Measurements from ENCODE around the gene LRRC47. TPM values are rescaled to one million over a fixed set of nuclear protein-coding genes. Genes with fewer than 3 reads are reported as not detected.

Gene LRRC47
- polyA plus RNA-seq, 1 donor, result 65.1 TPM

DNA sequence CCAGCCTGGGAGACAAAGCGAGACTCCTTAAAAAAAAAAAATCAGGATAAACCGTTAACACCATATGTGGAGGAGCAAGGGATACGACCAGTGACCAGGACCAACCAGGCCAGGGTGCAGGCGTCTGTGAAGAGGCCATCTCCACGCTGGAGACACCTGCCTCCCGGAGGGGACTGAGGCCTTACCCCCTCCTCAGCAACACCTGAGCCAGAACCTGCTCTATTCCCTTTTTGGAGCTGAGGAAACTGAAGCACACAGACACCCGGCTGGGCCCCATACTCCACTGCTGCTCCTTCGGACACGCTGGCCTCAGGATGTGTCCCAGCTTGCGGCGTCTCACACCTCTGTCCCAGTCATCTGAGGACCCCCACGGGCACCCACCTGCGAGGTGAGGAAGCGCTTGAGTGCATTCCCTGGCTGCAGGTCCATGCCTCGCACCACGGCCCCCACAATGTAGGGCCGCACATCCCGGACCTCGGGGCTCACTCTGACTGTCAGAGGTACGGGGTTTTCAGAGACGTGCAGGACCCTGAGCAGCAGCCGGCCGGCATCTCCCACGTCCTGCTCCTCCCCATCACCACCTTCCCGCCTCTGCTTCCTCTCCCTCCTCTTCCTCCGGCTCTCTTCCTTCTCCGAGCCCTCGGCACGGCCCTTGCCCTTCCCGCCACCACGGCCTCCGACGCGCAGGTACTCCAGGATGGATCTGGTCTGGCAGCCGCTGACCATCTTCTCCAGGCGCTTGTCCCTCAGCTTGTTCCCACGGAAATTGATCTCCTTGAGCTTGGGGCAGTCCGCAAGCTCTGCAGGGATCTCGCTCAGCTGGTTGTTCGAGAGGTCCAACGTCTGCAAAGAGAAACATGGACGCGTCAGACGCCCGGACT lies 9.6 kb downstream of the LRRC47 start:
- DNase-seq, result no peak

DNA sequence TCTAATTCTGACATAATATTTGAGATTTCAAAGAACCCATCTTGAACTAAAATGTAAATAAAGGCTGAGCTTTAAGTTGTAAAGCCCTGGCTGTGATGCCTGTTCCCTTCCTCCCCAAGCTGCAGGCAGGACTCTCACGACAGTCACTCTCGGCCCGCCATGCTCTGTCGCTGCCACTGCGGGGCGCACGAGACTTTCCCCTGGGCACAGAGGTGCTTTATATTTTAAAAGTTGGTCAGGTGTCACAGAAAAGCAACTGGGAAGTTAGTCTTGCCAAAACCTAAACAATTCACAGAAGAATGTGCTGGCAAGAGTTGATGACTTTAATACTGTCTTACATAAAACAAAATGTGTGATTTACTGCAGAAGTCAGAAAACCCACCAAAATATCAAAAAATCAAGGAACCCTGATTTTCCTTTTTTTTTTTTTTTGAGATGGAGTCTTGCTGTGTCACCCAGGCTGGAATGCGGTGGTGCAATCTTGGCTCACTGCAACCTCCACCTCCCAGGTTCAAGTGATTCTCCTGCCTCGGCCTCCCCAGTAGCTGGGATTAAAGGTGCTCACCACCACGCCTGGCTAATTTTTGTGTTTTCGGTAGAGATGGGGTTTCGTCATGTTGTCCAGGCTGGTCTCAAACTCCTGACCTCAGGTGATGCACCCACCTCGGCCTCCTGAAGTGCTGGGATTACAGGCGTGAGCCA lies 10.7 kb downstream of the LRRC47 start:
- DNase-seq, result no peak

DNA sequence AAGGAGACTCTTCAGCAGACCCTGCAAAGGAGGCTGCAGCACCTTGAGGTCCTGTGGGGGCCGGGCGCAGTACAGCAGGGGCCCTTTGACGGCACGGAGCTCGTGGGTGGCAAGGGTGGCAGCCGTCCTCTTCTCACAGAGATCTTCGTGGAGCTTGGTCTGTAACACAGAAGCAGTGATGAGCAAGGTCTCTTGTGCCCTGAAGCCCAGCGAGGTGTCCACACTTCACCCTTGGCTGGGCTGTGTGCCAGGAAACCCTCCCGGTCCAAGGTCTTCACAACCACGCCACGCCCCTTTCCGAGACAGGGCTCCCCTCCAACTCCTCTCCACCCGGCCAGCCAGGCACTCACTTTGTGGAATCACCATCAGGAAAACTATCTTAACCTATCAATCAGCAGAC lies 11.3 kb downstream of the LRRC47 start:
- DNase-seq, result no peak

DNA sequence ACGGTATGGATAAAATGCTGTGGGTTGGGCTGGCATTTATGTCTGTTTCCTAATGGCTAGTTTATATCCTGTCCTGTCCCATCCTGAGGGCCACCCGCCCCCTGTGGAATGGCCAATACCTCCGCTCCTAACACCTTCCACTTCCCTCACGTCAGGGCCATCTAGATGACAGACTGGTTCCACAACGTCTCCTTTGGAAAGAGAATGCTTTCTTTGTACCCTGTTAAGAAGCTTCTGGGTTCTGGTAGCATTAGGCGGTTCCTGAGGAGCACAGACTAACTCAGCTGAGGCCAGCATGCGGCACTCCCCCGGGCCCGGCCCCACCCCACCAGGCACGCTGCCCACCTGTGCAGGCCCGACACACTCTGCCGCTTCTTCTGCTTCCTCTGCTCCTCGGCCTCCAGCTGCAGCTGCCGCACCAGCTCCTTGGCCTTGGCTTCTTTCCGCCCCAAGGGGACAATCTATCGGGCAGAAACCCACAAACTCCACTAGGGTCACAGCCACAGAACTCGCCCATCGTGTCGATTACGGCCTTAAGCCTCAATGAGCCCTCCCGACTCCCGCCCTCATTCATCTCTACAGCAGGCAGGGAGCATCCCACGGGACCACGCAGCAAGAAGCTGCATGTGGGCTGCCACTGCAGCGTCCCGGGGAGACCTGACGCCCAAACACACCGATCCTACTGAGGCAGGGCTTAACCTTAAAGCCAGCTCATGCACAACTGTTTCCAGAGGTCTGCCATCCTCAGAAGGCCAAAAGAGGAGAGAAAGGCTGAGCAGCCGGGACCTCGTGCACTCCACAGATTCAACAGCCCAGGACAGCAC lies 12.4 kb downstream of the LRRC47 start:
- DNase-seq, result no peak

DNA sequence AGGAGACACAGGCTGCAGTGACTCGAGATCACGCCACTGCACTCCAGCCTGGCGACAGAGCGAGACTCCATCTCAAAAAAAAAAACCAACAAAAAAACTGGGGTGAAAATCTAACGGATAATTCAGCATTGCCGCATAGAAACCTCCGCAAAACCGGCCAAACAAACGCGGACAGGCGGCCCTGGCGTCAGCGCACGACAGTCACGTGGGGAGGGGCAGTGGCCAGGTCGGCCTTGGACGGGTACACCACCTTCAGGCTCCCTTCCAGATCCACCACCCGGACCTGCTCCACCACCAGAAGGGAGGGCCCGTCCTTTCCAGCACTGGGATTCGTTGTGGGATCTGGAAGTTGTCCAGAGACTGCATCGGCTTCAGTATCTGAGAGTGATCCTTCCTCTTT lies 15.4 kb downstream of the LRRC47 start:
- no peak for DNase-seq

DNA sequence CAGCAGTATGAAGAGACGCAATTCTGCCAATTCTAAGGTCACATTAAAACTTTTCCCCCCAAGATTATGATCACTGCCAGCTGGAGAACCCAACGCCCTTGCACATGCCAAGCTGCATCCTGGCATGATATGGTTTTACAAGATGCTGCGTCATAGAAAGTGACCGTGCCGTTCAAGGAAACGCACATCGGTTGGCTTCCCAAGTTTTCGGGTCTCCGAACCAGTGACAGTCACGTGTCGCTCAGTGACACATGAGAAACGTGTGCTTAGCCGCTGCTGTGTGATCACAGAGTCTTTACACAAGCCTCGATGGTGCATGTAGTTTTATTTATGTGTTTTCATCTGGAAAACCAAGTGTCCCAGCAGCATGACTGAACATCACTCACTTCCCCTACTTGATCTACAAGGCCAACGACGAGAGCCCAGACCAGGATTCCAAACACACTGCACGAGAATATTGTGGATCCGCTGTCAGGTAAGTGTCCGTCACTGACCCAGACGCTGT lies 16.3 kb downstream of the LRRC47 start:
- no peak for DNase-seq

DNA sequence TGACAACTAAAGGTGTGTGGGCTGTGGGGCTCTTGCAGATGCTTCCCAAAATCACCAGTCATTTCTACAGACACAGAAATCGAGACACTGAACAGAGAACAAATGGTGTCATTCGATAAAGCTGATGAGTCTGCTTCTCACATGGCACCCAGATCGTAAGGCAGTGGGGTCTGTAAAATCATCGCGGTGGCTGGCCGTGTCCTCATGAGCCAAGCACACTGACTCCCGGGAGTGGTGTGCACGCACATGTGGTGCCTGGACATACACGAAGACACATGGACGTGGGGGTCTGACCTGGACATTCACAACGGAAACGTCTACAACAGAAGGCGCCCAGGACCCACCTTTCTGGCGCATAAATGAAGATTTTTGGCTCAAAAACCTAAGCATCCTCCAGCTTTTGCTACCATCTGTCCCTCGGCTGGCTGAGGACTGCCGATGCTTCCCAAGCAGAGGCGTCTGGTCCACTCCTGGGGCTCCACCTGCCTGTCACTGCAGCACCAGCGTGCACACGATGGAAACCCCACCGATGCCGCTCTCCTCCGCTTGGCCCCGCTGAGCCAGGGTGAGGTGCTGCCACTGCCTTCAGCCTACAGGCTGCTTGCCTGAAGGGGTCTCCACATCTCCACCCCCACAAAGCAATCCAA lies 16.9 kb downstream of the LRRC47 start:
- DNase-seq, result no peak

DNA sequence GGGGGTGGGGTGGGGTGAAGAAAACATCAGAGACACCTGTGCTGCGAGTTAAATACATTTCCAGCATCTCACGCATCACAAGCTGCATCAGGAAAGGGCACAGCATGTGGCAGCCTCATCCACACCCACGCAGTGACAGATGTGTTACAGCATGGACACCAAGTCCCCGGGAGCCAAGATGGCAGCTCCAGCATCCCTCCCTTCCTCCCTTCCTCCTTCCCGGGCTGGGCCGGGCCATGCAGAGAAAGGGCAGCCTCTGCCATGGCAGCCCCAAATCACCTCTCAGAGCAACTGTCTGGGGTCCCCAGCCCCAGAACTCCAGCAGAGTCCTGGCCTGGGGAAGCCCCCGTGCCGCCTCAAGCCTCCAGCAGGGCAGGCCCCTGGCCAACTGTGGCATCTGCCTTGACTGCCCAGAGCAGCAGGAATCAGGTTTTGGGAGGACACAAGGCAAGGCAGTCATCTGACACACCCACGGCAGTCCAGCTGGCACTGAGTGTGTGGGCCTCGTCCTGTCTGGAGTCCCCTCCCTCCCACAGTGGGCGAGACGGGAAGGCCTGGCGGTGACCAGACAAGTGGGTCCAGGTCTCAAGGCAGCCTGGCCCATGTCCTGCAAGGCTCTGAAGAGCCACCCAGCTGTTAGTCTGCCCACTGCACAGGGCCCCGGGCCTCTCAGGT lies 17.6 kb downstream of the LRRC47 start:
- no peak for DNase-seq

DNA sequence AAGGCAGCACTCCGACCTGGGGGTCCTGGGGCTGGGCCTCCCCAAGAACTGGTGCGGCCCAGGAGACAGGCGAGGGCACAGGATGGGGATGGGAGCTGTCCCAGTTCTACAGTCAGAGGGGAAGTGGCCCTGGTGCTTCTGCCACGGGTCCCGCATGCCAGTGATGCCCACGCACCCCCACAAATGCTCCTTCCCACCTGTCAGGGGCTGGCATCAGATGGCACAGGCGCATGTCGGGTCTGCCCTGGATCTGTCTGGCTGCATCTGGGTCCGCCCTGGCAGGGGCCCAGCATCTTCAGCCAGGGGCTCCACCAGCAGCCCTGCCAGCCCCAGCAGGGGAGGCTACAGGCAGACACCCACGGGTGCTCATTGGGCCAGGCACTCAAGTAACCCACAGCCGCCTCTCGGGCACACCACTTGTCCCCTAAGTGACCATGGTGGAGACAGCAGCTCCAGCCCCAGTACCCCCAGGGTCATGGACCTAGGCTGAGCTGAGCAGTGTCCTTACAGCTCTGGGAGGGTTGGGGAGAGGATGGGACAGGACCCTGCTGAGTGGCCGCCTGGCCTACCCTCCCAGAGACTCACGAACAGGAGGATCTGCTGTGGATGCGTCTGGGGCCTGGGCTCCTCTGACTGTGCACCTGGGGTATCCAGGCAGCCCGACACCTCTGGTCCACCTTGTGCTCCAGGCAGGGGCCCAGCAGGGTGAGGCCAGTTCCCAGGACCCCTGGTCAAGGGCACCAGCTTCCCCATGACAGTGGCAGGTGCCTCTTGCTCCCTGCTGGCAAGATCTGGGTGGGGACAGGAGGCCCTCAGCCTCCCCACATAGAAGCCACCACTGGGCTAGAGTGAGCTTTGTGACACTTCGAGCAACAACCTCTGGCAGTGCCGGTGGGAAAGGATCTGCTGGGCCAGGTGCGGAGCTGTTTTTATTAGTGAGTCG lies 18.4 kb downstream of the LRRC47 start:
- no peak for DNase-seq

DNA sequence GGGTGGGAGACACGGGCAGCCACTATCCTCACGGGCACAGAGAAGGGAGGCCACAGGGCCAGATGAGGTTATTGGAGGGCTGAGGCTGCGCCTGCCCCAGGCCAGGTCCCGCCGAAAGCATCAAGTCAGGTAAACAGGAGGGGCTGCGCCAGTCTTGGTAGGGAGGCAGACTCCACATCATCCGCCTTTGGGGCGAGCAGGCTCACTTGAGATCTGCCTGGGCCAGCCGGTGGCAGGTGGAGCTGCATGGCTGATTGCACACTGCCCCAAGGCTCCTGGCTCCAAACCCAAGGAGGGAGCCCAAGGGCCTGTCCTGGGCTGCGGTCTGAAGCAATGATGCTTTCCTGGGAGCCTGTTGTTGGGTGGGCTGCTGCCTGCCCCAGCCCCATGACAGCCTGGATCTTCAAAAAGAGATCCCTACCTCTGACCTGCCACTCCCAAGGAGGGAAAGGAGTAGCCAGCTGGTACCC lies 19.2 kb downstream of the LRRC47 start:
- no peak for DNase-seq

DNA sequence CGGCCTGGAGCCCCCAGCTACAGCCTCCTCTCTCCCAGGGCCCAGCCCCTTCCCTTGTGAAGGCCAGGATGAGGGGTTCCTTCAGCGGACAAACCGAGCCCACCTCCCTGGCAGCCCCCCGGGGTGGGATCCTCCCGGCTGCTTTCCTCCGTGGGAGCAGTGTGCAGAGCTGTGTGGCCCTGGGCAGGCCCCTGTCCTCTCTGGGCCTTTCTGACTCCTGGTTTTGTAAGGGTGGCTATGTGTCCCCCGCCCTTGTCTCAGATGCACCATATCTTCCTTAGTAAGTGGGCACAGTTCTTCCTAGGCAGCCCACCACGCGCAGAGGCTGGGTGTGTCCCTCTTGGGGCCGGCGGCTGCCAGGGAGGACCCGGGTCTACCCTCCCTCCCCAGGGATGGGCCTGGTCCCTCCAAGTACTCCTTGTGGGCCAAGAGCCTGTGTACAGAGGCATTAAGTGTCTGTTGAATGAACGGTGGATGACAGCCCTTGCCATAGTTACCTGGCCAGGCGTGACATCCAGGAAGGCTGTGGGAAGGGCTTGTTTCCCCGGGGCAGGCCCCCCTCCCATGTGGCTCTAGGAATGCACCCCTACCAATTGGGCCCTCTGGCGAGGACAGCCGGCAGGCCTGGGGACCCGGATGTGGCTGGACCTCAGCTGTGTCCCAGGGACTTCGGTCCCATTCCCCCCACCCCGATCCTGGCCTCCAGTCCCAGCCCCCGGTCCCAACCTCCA lies 19.9 kb downstream of the LRRC47 start:
- no peak for DNase-seq

DNA sequence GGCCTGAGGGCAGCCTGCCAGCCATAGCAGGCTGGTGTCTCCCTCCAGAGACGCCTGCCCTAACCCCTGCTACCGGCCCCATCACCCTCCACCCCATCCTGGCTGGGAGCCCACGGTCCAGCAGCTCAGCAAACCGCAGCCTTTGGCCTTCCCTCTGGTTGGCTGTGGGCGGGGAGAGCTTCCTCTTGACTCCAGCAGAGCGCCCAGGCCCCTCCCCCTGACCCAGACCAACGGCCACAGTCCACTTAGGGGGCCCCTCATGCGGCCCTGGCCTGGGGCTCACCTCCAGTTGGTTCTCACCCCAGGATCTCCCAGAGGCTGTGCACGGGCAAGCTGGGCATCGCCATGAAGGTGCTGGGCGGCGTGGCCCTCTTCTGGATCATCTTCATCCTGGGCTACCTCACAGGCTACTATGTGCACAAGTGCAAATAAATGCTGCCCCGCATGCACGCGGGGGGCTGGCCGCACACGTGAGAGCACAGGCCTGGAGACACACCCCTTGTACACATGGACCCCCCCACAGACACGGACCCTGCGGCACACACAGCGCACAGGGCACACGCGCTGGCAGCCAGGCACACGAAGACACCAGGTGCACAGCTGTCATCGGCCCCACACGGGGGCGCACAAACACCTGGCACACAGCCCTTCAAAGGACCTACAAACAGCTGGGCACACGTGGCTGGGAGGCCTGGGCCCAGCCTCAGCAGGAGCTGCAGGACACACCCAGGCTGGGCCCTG lies 20.6 kb downstream of the LRRC47 start:
- DNase-seq, result peak; percentile 57

DNA sequence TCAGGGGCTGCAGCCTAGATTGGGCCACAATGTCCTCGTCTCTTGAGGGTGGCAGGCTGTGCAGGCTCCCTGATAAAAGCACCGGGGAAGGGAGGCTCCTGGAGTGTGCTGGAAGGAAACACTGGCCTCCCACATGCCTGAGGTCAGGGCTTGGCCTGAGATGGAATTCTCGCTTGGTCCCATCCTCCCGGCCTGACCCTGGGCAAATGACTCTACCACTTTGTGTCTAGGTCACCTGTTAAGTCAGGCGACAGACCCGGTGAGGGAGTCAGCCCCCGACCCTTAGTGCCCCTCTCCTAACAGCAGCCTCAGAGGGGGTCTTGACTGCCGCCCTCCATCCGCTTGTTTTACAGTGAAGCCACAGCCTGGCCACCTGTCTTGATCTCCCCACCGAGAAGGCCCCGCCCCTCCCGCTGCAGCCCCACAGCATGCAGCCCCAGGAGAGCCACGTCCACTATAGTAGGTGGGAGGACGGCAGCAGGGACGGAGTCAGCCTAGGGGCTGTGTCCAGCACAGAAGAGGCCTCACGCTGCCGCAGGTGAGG lies 21.3 kb downstream of the LRRC47 start:
- no peak for DNase-seq

DNA sequence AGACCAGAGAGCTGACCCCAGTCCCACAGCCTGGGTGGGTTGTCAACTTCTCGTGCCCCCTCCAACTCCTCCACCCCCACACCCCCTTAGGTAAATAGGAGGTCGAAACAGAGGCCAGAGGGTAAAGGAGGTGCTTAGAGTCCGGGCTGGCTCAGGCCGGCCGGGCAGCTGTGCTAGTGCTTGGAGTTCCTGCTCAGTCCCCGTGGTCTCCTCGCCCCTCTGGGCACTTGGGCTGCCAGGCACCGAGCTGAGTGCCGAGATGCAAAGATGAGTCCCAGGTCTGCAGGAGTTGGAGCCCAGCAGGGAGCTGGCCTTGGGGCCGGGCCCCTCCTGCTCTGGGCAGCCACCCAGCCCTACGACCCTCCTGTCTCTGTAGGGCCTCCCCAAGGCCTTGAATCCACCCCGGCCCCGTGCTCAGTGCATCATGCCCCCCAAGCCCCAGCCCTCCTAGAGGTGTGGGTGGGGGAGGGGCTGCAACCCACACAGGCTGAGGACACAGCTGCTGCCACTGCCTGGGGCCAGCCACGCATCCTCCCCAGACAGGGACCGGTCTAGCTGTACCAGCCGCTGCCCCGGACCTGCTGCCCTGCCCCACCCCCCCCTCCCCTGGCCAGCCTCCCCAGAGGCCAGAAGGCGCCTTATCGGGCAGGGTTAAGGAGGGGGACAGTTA lies 21.9 kb downstream of the LRRC47 start:
- DNase-seq, result no peak

DNA sequence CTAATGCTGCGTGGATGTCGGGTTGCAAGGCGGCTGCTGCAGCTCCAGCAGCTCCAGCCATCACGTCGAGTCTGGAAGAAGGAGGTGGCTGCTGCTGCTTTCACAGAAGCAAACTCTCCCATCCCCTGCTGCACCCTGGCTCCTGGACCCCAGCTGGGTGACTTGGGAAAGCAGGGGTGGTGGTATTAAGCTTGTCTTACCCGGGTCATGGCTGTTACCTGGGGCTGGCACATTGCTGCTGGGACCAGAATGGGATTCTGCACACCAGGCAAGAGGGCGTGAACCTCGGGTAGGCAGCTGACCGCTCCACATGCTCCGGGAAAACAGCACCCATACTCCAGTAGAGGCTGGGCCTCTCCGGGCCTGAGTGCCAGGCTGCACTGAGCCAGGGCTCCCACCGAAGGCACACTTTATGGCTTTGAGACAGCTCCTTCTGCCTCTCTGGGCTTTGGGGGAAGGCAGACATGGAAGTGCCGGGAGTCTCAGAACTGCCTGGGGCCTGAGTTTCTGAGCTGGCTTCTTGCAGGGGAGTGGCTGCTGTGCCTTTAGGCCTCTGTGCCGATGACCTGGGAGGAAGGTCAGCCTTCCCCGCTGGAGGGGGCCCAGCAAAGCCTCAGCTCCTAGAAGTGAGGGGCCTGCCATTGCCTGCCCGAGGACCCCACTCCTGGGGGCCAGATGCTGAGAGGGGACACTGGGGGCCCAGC lies 22.6 kb downstream of the LRRC47 start:
- no peak for DNase-seq

DNA sequence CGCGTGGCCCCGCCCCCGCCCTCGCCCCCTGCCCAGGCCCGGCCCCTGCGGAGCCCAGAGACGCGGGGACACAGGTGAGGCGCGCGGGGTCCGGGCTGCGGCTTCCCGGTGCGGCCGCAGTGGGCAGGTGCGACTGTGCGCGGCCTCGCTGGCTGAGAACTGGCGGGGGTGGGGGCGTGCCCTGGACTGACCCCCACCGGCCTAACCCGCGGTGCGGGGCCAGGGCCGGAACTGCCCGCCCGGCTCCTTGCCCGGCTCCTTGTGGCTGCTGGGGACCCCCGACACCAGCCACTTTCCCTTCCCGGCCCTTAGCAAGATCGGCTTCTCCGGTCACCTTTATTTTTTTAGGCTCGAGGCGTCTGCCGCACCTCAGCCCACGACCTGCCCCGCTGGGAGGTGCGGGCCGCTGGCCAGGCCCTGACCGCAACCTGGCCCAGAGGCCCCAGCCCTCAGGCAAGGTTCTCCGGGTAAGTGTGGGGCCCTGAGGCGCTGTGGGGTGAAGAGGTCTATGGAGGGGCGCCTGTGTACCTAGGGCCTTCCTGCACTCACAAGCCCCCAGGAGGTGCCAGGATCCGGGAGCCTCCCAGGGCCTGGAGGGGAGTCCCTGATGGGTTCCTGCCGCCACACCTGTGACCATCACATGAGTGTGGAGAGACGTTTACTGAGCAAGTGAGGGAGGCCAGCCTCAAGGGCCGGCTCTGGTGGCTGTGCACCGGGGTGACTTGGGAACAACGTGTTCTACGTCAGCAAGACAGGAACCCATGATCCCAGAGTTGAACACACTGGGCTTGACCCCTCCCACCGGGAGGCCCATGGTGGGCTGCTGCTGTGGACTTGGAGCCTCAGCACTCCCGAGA lies 23.4 kb downstream of the LRRC47 start, which contains the start of gene SMIM1:
Gene SMIM1, plus strand, starts transcription at position 35 of the 857 bp plus-strand sequence. CDS start 2,625 bp downstream, outside the sequence.
- DNase-seq, result no peak

All from left kidney (tissue), 2 donors.